Measurements from ENCODE around the gene CTNNBIP1.

The CTNNBIP1 gene

GRCh38 chr1:9909234-9910046, 629 bp downstream of the CTNNBIP1 start:
- Histone ChIP-seq H3K9me3 (ENCODE audit: control insufficient read depth, insufficient read depth, low read depth, low read length) (no peaks in the 10 kb centered on the region), H3K4me1 (ENCODE audit: control insufficient read depth, insufficient read depth, low read length) (peaks cover 7% of the 10 kb centered on the region; the same call in 1 of the 2 replicates), H3K27ac (ENCODE audit: extremely low read depth, low read depth, low read length) (peak overlapping the region; percentile 58), H3K36me3 (ENCODE audit: control insufficient read depth in 2 of 2, insufficient read depth in 1 of 2, low read length in 2 of 2) (no peaks in the 10 kb centered on the region), H3K4me3 (ENCODE audit: low read depth, low read length) (peak overlapping the region; percentile 79)
- CTCF ChIA-PET = interaction anchor here (0.9 kb wide), 1 partner anchor 103 kb away, joined by 4 read pairs; no protein-coding TSS in a partner anchor
- POLR2A ChIA-PET = interaction anchor here (0.6 to 1.4 kb wide), 3 partner anchors 19 to 1032 kb away, joined by 3 to 8 read pairs (median 7); partner anchors contain the start of genes LZIC and NMNAT1
- TF ChIP-seq ZBTB7A (tag by site-specific recombination; IDR thresholded peaks at IDR 0.05; ENCODE audit: low read depth) = peak; percentile 83; the same call in 1 of the 2 replicates
- TF ChIP-seq ZBTB48 (tag by site-specific recombination; IDR thresholded peaks at IDR 0.05) = peak; percentile 40; the same call in 1 of the 2 replicates
- no peak for TF ChIP-seq ZNF354C (tag by site-specific recombination; IDR thresholded peaks at IDR 0.05; ENCODE audit: borderline replicate concordance, low read depth)
- TF ChIP-seq SP3 (tag by site-specific recombination; IDR thresholded peaks at IDR 0.05) = 0 out of 2 replicates have a peak, but pooled peaks have one; percentile 30
- peak; percentile 64; the same call in 1 of the 2 replicates for TF ChIP-seq PATZ1 (tag by site-specific recombination; IDR thresholded peaks at IDR 0.05)
- no peak for TF ChIP-seq ZNF426 (tag by site-specific recombination; IDR thresholded peaks at IDR 0.05)
- 0 out of 2 replicates have a peak, but pooled peaks have one; percentile 31 for TF ChIP-seq ZNF391 (tag by site-specific recombination; IDR thresholded peaks at IDR 0.05; ENCODE audit: borderline replicate concordance, low read depth)
- TF ChIP-seq KLF7 (tag by site-specific recombination; IDR thresholded peaks at IDR 0.05; ENCODE audit: borderline replicate concordance) = 0 out of 2 replicates have a peak, but pooled peaks have one; percentile 11
- TF ChIP-seq FEZF1 (tag by site-specific recombination; IDR thresholded peaks at IDR 0.05) = peak; percentile 41
- peak; percentile 69 for TF ChIP-seq ZIC2 (tag by site-specific recombination; IDR thresholded peaks at IDR 0.05)
- no peak for TF ChIP-seq ZNF155 (tag by site-specific recombination; IDR thresholded peaks at IDR 0.05)
- TF ChIP-seq SCRT2 (tag by site-specific recombination; IDR thresholded peaks at IDR 0.05) = peak; percentile 99
- peak; percentile 39 for TF ChIP-seq KLF9 (tag by site-specific recombination; IDR thresholded peaks at IDR 0.05; ENCODE audit: low read depth)
- TF ChIP-seq ZFHX2 (tag by site-specific recombination; conservative IDR thresholded peaks at IDR 0.05) = peak; percentile 82
- no peak for TF ChIP-seq ZNF416 (tag by site-specific recombination; IDR thresholded peaks at IDR 0.05)
- TF ChIP-seq ZNF600 (tag by site-specific recombination; IDR thresholded peaks at IDR 0.05) = 0 out of 2 replicates have a peak, but pooled peaks have one; percentile 49
- peak; percentile 43 for TF ChIP-seq ZBTB11 (tag by site-specific recombination; conservative IDR thresholded peaks at IDR 0.05; ENCODE audit: low read depth)
- peak; percentile 38 for TF ChIP-seq ZBTB26 (tag by site-specific recombination; optimal IDR thresholded peaks at IDR 0.05)
- TF ChIP-seq KLF8 (tag by site-specific recombination; IDR thresholded peaks at IDR 0.05) = peak; percentile 47; the same call in 1 of the 2 replicates
- no peak for TF ChIP-seq ZNF350 (tag by site-specific recombination; IDR thresholded peaks at IDR 0.05)
- peak; percentile 45; the same call in 1 of the 2 replicates for TF ChIP-seq ZBTB20 (tag by site-specific recombination; IDR thresholded peaks at IDR 0.05)
- peak; percentile 14 for TF ChIP-seq SP2 (tag by site-specific recombination; IDR thresholded peaks at IDR 0.05)
- TF ChIP-seq ZXDB (tag by site-specific recombination; IDR thresholded peaks at IDR 0.05) = peak; percentile 38
- no peak for TF ChIP-seq ZNF549 (tag by site-specific recombination; IDR thresholded peaks at IDR 0.05)
- TF ChIP-seq ZNF341 (tag by site-specific recombination; IDR thresholded peaks at IDR 0.05; ENCODE audit: low read depth) = peak; percentile 55
- TF ChIP-seq ZNF366 (tag by site-specific recombination; conservative IDR thresholded peaks at IDR 0.05) = peak; percentile 42
- peak; percentile 98 for TF ChIP-seq SCRT1 (tag by site-specific recombination; IDR thresholded peaks at IDR 0.05; ENCODE audit: borderline replicate concordance)
- TF ChIP-seq ZEB2 (tag by site-specific recombination; IDR thresholded peaks at IDR 0.05) = peak; percentile 88
- TF ChIP-seq ZNF449 (tag by site-specific recombination; IDR thresholded peaks at IDR 0.05) = no peak
- TF ChIP-seq GLIS2 (tag by site-specific recombination; IDR thresholded peaks at IDR 0.05) = peak; percentile 74

Measured in HEK293 (cell line).